H1 (cell line): Measurements from ENCODE around the gene SPTY2D1. TPM values are rescaled to one million over a fixed set of nuclear protein-coding genes. Genes with fewer than 3 reads are reported as not detected.
"Not testable (repeated sequence)": the region's sequence is repeated elsewhere in the genome, so short reads cannot be mapped to it uniquely, and the experiment has no call there.

Source experiments
- CTCF ChIA-PET: fragments of 300-600 bp; sonication (Branson Sonifier 250); formaldehyde crosslinking; loops from one replicate; lab custom pipeline; 2021; ENCODE audit not compliant: partially characterized antibody; lab: Charles Lee
- POLR2A ChIA-PET: fragments of 300-600 bp; sonication (Branson Sonifier 250); formaldehyde crosslinking; loops from one replicate; lab custom pipeline; 2021; ENCODE audit warnings: inconsistent platforms; ENCODE audit not compliant: partially characterized antibody; lab: Charles Lee
- DNase-seq, 2 experiments: peaks; one replicate each; pipeline versions ENCODE4 v3.0.0 to v3.0.0-alpha.2; 2010 to 2022; ENCODE audit warnings: low spot score in 2 of 2, low read depth in 1 of 2, mixed read lengths in 1 of 2
- FAIRE-seq: peaks from 2 replicates; lab custom pipeline; 2011; peaks lifted over from hg19 to GRCh38; lab: Jason Lieb, UNC
- H2AFZ ChIP-seq: 2 replicates; pipeline ENCODE4 v1.8.1; 2012; ENCODE audit warnings: low read length, inconsistent platforms
- H2AK5ac ChIP-seq: 2 replicates; pipeline ENCODE4 v1.6.1; 2013; ENCODE audit warnings: low read depth, low read length
- H2BK120ac ChIP-seq: replicated peaks from 2 replicates; pipeline ENCODE3; 2013; ENCODE audit warnings: low read depth, low read length, inconsistent platforms
- H2BK12ac ChIP-seq: 2 replicates; pipeline ENCODE4 v1.6.1; 2013; ENCODE audit warnings: low read depth, low read length
- H2BK15ac ChIP-seq: 2 replicates; pipeline ENCODE4 v1.6.1; 2013; ENCODE audit warnings: low read length
- H2BK20ac ChIP-seq: 2 replicates; pipeline ENCODE4 v1.6.1; 2013; ENCODE audit warnings: low read length
- H2BK5ac ChIP-seq: 2 replicates; pipeline ENCODE4 v1.6.1; 2013; ENCODE audit warnings: low read depth, low read length
- H3K14ac ChIP-seq: 2 replicates; pipeline ENCODE4 v1.6.1; 2013; ENCODE audit warnings: inconsistent platforms; ENCODE audit not compliant: insufficient read length
- H3K18ac ChIP-seq: 2 replicates; pipeline ENCODE4 v1.6.1; 2013; ENCODE audit warnings: low read length; ENCODE audit errors: extremely low read depth
- H3K23ac ChIP-seq: 2 replicates; pipeline ENCODE4 v1.6.1; 2013; ENCODE audit warnings: inconsistent platforms; ENCODE audit not compliant: insufficient read length
- H3K23me2 ChIP-seq: 2 replicates; pipeline ENCODE4 v1.6.1; 2013; ENCODE audit warnings: low read depth, low read length
- H3K27ac ChIP-seq: 2 replicates; pipeline ENCODE4 v1.6.1; 2011; ENCODE audit warnings: low read depth, low read length, inconsistent platforms
- H3K27me3 ChIP-seq, 4 experiments: replicated peaks in 1 of 4; 1 replicate in 1 of 4; 2 replicates in 3 of 4; pipeline versions ENCODE4 v1.6.1 to v1.8.1; 2011 to 2013; ENCODE audit warnings: low read length in 3 of 4, mild to moderate bottlenecking in 3 of 4, inconsistent platforms in 2 of 4, mixed read lengths in 2 of 4, moderate library complexity in 1 of 4; ENCODE audit not compliant: control insufficient read depth in 3 of 4, insufficient read depth in 3 of 4; ENCODE audit errors: extremely low read depth in 1 of 4
- H3K36me3 ChIP-seq, 4 experiments: 2 replicates each; pipeline versions ENCODE4 v1.6.1 to v1.8.1; 2011 to 2013; ENCODE audit warnings: mild to moderate bottlenecking in 4 of 4, low read length in 3 of 4, moderate library complexity in 2 of 4, control low read depth in 1 of 4, inconsistent platforms in 1 of 4; ENCODE audit not compliant: insufficient read depth in 4 of 4, control insufficient read depth in 2 of 4
- H3K4ac ChIP-seq: replicated peaks from 2 replicates; pipeline ENCODE3; 2013; ENCODE audit warnings: low read length, low read depth, mixed read lengths, inconsistent platforms; ENCODE audit not compliant: insufficient read length
- H3K4me1 ChIP-seq, 4 experiments: replicated peaks in 1 of 4; 1 replicate in 1 of 4; 2 replicates in 3 of 4; pipeline versions ENCODE4 v1.6.1 to v1.8.1; 2011 to 2013; ENCODE audit warnings: low read length in 3 of 4, inconsistent platforms in 2 of 4, mixed read lengths in 1 of 4; ENCODE audit not compliant: insufficient read depth in 4 of 4, control insufficient read depth in 3 of 4
- H3K4me2 ChIP-seq, 2 experiments: 2 replicates each; pipeline versions ENCODE4 v1.6.1 to v1.8.1; 2011 to 2013; ENCODE audit warnings: low read depth in 2 of 2, low read length in 2 of 2, control low read depth in 1 of 2, inconsistent platforms in 1 of 2, mild to moderate bottlenecking in 1 of 2; ENCODE audit not compliant: insufficient read depth in 1 of 2
- H3K4me3 ChIP-seq, 4 experiments: fragments of 200-600, 300-600 bp in 1 of 4; sonication (generic), shearing (Covaris generic), sonication (Bioruptor Twin) in 1 of 4; 2 replicates each; pipeline versions ENCODE4 v1.5.1 to v1.8.1; 2011 to 2016; ENCODE audit warnings: low read length in 4 of 4, low read depth in 3 of 4, control low read depth in 2 of 4, inconsistent platforms in 2 of 4, mild to moderate bottlenecking in 2 of 4, mixed read lengths in 1 of 4, moderate library complexity in 1 of 4; ENCODE audit not compliant: insufficient read depth in 2 of 4; ENCODE audit errors: extremely low read depth in 1 of 4
- H3K56ac ChIP-seq: replicated peaks from 2 replicates; pipeline ENCODE3; 2013; ENCODE audit warnings: low read depth, mild to moderate bottlenecking, mixed read lengths, low read length, inconsistent platforms; ENCODE audit not compliant: insufficient read length
- H3K79me1 ChIP-seq: 2 replicates; pipeline ENCODE4 v1.6.1; 2013; ENCODE audit warnings: low read depth, low read length, control low read depth
- H3K79me2 ChIP-seq, 2 experiments: 2 replicates each; pipeline versions ENCODE4 v1.6.1 to v1.8.1; 2012 to 2013; ENCODE audit warnings: low read length in 2 of 2, mild to moderate bottlenecking in 2 of 2, inconsistent platforms in 1 of 2; ENCODE audit not compliant: insufficient read depth in 2 of 2, control insufficient read depth in 1 of 2
- H3K9ac ChIP-seq, 4 experiments: replicated peaks in 1 of 4; 1 replicate in 1 of 4; 2 replicates in 3 of 4; pipeline versions ENCODE4 v1.6.1 to v1.8.1; 2011 to 2013; ENCODE audit warnings: low read depth in 3 of 4, low read length in 3 of 4, control low read depth in 2 of 4, mild to moderate bottlenecking in 2 of 4, moderate library complexity in 2 of 4, inconsistent platforms in 1 of 4; ENCODE audit errors: extremely low read depth in 1 of 4
- H3K9me3 ChIP-seq, 2 experiments: 2 replicates each; pipeline versions ENCODE4 v1.6.1 to v1.8.1; 2012 to 2013; ENCODE audit warnings: mild to moderate bottlenecking in 2 of 2, moderate library complexity in 2 of 2, control low read depth in 1 of 2, inconsistent platforms in 1 of 2, low read depth in 1 of 2, low read length in 1 of 2, mixed read lengths in 1 of 2; ENCODE audit not compliant: insufficient read depth in 2 of 2
- H4K20me1 ChIP-seq, 2 experiments: replicated peaks in 1 of 2; 2 replicates each; pipeline versions ENCODE3 to v1.8.1; 2011 to 2013; ENCODE audit warnings: inconsistent platforms in 2 of 2, low read length in 2 of 2, mild to moderate bottlenecking in 1 of 2; ENCODE audit not compliant: insufficient read depth in 2 of 2, control insufficient read depth in 1 of 2
- H4K5ac ChIP-seq: 2 replicates; pipeline ENCODE4 v1.6.1; 2013; ENCODE audit warnings: low read length, low read depth, mixed read lengths, inconsistent platforms; ENCODE audit not compliant: insufficient read length
- H4K8ac ChIP-seq: 2 replicates; pipeline ENCODE4 v1.8.0; 2013; ENCODE audit warnings: mild to moderate bottlenecking, moderate library complexity, low read length, inconsistent platforms; ENCODE audit not compliant: insufficient read depth; ENCODE audit errors: extremely low read depth
- H4K91ac ChIP-seq: replicated peaks from 2 replicates; pipeline ENCODE3; 2013; ENCODE audit warnings: low read length, mixed read lengths, inconsistent platforms; ENCODE audit not compliant: insufficient read length
- WGBS, 2 experiments: shearing (Covaris generic) in 1 of 2; methylation state at CpG; one replicate each; pipeline versions ENCODE4 v1.1.6 to v1.1.7; 2013 to 2015; ENCODE audit warnings: low lambda C conversion rate in 2 of 2, mixed read lengths in 2 of 2, inconsistent platforms in 1 of 2, low coverage in 1 of 2, missing lambda C conversion rate in 1 of 2; ENCODE audit not compliant: insufficient replicate concordance in 2 of 2, insufficient coverage in 1 of 2, insufficient read length in 1 of 2; ENCODE audit errors: extremely low coverage in 1 of 2, missing lambda C conversion rate in 1 of 2; 5-methylcytosine and 5-hydroxymethylcytosine counted together
- polyA plus RNA-seq, 7 experiments: library from polyadenylated mRNA; depleted of rRNA in 3 of 7; stranded (reverse) in 5 of 7; unstranded in 2 of 7; fragments of >200 nt in 5 of 7; fragments of 200-250 nt in 2 of 7; gene quantifications; 1 replicate in 5 of 7; 2 replicates in 1 of 7; 4 replicates in 1 of 7; pipeline versions ENCODE4 v1.2.1 to v1.2.3, GENCODE V29; 2011 to 2013; ENCODE audit warnings: missing spikeins in 2 of 7, mixed read lengths in 2 of 7
- total RNA-seq: library from RNA; stranded (reverse); fragmentation: NEBNext Ultra II Directional; extraction: Animal tissue kit (Norgen Biotek cat#: 25700); gene quantifications from 2 replicates; pipeline ENCODE4 v1.2.1, GENCODE V29; 2021

SPTY2D1 gene
- total and polyA plus RNA-seq, 2 of the 8 experiments (the other 6 are each of a cell fraction or from before 2014, with no cell fraction given), result 4.9 to 17.6 TPM

DNA sequence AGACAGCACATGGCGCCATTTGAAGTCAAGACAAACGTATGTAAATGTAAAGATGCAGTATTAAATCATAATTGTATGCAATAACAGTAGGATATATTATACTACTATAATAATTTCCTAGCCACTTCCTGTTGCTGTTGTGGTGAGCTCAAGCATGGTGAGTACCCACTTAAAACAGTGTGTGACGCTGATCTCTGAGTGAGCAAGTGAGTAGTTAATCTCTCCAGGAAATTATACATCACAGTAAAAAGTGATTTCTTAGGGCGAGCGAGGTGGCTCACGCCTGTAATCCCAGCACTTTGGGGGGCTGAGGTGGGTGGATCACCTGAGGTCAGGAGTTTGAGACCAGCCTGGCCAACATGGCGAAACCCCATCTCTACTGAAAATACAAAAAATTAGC, 38.1 kb upstream of the SPTY2D1 start:
- not testable (repeated sequence) for H3K23me2 ChIP-seq
- CTCF ChIA-PET, result interaction anchor here (1.0 to 1.3 kb wide), 2 partner anchors 65 to 80 kb away, joined by 3 read pairs; no protein-coding TSS in a partner anchor

More for the DNA sequence above, 38.1 kb upstream of the SPTY2D1 start:
- H4K20me1 ChIP-seq, H3K9me3 ChIP-seq, H3K4ac ChIP-seq, POLR2A ChIA-PET, DNase-seq, H3K9ac ChIP-seq, H3K56ac ChIP-seq, H3K4me2 ChIP-seq, H2BK120ac ChIP-seq, H3K23ac ChIP-seq, H2BK20ac ChIP-seq, H2AFZ ChIP-seq, H2BK5ac ChIP-seq, H2BK12ac ChIP-seq, H3K27me3 ChIP-seq, H3K27ac ChIP-seq, H2AK5ac ChIP-seq, H4K91ac ChIP-seq, H3K79me2 ChIP-seq, H3K4me1 ChIP-seq, H3K4me3 ChIP-seq, H4K8ac ChIP-seq, H3K14ac ChIP-seq, H3K18ac ChIP-seq, H4K5ac ChIP-seq, H3K36me3 ChIP-seq, H3K79me1 ChIP-seq, H2BK15ac ChIP-seq, FAIRE-seq: not testable (repeated sequence)
- WGBS, 2 experiments, result 91% methylated on average over 7 of the region's 7 CpGs; no CpG with 5 or more reads in 1 of the 2 experiments
